ENCODE data around the gene PON2. TPM values are rescaled to one million over a fixed set of nuclear protein-coding genes. Genes with fewer than 3 reads are reported as not detected.

Gene PON2
- total RNA-seq, 1 experiment from 2014 or later, result 44.0 TPM

DNA sequence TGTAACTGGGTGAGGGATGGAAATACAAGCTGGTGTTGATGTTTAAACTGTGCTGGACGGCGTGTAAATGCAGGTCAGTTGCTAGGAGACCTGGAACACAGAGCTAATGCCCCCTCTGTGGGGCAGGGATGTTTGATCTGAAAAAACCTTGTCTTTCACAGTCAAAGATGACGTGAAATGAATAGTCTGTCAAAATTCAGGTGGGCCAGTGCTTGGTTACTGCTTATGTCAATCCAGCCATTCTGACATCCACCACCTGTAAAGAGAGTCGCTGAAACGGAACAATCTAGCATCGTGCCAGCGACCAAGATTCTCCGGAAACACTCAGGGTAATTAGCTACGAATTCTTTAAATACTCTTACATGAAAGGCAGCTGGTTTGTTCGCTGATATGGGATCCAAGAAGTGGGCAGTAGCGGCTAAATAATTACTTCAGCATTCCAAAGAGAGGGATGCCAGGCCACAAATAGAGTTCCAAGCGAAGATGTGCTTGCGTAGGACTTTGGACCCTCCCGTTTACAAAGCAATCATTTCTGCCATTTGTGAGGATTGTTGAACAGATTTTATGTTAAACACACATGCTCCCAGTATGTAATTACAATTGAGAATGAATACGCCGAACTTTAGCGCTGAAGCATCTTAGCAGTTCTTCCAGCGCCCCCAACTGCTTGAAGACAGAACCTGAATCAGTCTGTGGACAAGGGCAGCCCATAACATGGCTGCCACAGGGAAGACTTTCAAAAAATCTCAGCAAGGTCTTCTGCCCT, 43.6 kb upstream of the PON2 start (continued):
- TF ChIP-seq, protein P1, sequence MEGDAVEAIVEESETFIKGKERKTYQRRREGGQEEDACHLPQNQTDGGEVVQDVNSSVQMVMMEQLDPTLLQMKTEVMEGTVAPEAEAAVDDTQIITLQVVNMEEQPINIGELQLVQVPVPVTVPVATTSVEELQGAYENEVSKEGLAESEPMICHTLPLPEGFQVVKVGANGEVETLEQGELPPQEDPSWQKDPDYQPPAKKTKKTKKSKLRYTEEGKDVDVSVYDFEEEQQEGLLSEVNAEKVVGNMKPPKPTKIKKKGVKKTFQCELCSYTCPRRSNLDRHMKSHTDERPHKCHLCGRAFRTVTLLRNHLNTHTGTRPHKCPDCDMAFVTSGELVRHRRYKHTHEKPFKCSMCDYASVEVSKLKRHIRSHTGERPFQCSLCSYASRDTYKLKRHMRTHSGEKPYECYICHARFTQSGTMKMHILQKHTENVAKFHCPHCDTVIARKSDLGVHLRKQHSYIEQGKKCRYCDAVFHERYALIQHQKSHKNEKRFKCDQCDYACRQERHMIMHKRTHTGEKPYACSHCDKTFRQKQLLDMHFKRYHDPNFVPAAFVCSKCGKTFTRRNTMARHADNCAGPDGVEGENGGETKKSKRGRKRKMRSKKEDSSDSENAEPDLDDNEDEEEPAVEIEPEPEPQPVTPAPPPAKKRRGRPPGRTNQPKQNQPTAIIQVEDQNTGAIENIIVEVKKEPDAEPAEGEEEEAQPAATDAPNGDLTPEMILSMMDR (IDR thresholded peaks at IDR 0.05 in 2 of 3, conservative IDR thresholded peaks at IDR 0.05 in 1 of 3; ENCODE audit: borderline replicate concordance in 1 of 3, insufficient read depth in 1 of 3, low read depth in 2 of 3, low read length in 2 of 3), result peak; percentile 24 to 40 (median 28); a peak in 3 of 6 replicates
- TF ChIP-seq TCF7L2 (IDR thresholded peaks at IDR 0.05; ENCODE audit: borderline replicate concordance, extremely low read depth, insufficient read depth, insufficient read length) (no peak), ZFX (IDR thresholded peaks at IDR 0.05) (no peak)

DNA sequence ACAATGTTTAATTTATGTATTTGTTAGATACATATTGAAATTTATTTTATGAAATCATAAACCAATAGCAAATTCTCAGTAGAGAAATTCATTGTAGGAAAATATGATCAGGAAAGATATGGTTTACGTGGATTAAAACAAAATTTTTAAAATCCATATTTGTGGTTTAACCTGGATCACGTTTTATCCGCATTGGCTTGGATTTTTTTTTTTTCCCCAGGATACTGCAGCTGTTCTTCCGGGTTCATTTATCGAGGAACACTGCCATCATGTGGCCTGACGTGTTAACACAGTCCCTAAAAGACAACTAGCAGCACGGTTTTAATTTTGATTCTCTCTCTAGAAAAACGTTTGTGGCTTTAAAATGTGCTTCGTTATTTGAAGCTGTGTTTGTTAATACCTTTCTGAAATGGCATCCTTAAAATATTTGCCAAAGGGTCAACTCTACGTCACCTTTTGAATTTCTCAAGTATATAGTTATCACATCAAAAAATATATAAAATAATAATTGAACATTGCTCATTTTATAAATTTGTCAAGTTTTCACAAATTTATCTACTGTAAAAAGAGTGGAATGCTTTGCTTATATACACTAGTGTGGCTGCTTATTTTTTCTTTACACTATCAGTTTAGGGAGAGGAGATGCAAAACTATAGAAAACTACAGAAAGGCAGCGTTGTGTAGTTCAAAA, 42.2 kb upstream of the PON2 start:
- Histone ChIP-seq H3K9me3 (ENCODE audit: control insufficient read depth in 1 of 2, insufficient read depth in 1 of 2, low read depth in 1 of 2, low read length in 2 of 2) (no peaks in the 10 kb centered on the region), H3K9ac (ENCODE audit: low read length) (no peak overlapping the region), H3K36me3 (ENCODE audit: control insufficient read depth in 1 of 2, insufficient read depth in 2 of 2, low read length in 2 of 2) (no peaks in the 10 kb centered on the region), H3K27ac (ENCODE audit: low read depth, low read length) (no peak overlapping the region), H3K79me2 (ENCODE audit: insufficient read depth, low read length) (no peaks in the 10 kb centered on the region), H3K9me2 (ENCODE audit: insufficient read depth) (no peaks in the 10 kb centered on the region), H3K4me1 (ENCODE audit: control insufficient read depth in 1 of 2, insufficient read depth in 2 of 2, low read length in 2 of 2) (peaks cover 0 to 6% of the 10 kb centered on the region in 2 experiments; a peak in 1 of 4 replicates), H3K27me3 (ENCODE audit: insufficient read depth, low read length) (no peaks in the 10 kb centered on the region), H3K4me2 (ENCODE audit: low read length) (peak overlapping the region; percentile 7; the same call in 1 of the 2 replicates), H4K20me1 (ENCODE audit: insufficient read depth) (no peaks in the 10 kb centered on the region), H2AFZ (ENCODE audit: low read depth, low read length, poor library complexity, severe bottlenecking) (peak overlapping the region; percentile 99), H3K4me3 (replicated peaks in 1 of 2; ENCODE audit: low read depth in 1 of 2, low read length in 2 of 2) (no peak overlapping the region)
- ChIA-PET CTCF (interaction anchor here (0.7 to 4.9 kb wide), 20 partner anchors 10 to 1188 kb away, joined by 3 to 26 read pairs (median 5); partner anchors contain the start of genes COL1A2, PON2 and PON3), POLR2A (interaction anchor here (0.5 kb wide), 1 partner anchor 385 kb away, joined by 3 read pairs; no protein-coding TSS in a partner anchor), RAD21 (ENCODE audit: low non-redundant PET in 1 of 2, low total read pairs in 2 of 2, uncharacterized antibody in 2 of 2, unreplicated experiment in 2 of 2) (interaction anchor here in 1 of 2 experiments (0.8 kb wide), 1 partner anchor 239 kb away, joined by 3 read pairs; no protein-coding TSS in a partner anchor)
- DNase-seq (ENCODE audit: low read depth, low spot score) (peak; percentile 62), ATAC-seq (peak; percentile 72)
- TF ChIP-seq, protein P1 (IDR thresholded peaks at IDR 0.05 in 2 of 3, conservative IDR thresholded peaks at IDR 0.05 in 1 of 3; ENCODE audit: borderline replicate concordance in 1 of 3, insufficient read depth in 1 of 3, low read depth in 2 of 3, low read length in 2 of 3), result peak; percentile 58 to 80 (median 62); a peak in 5 of 6 replicates
- TF ChIP-seq YY1 (IDR thresholded peaks at IDR 0.05; ENCODE audit: extremely low read depth, insufficient replicate concordance, low read depth, low read length), result no peak
- peak; percentile 52 for TF ChIP-seq ELF1 (IDR thresholded peaks at IDR 0.05; ENCODE audit: borderline replicate concordance, low read depth)
- peak; percentile 82 for TF ChIP-seq RAD21 (IDR thresholded peaks at IDR 0.05; ENCODE audit: low read depth)
- TF ChIP-seq POLR2AphosphoS5 (IDR thresholded peaks at IDR 0.05; ENCODE audit: low read depth, low read length), result no peak
- TF ChIP-seq ZFX (IDR thresholded peaks at IDR 0.05), result no peak
- TF ChIP-seq TCF7L2 (IDR thresholded peaks at IDR 0.05; ENCODE audit: borderline replicate concordance, extremely low read depth, insufficient read depth, insufficient read length), result no peak
- no TSS peak for BruUV-seq (replicated peaks)
- intact Hi-C loops (cut with micrococcal nuclease), result loop anchor here (2.0 to 10.0 kb wide), 3 partner anchors 822 to 1188 kb away; partner anchors contain the start of gene SGCE

All from HCT116 (cell line).